Activated CD4-positive, alpha-beta memory T cell treated with anti-CD3 and anti-CD28 coated beads, Interleukin-2, amount 10 ng/mL, durations not matched to agents 7 days and 5 days (primary cell): ENCODE results near the gene ITGA7. TPM values are rescaled to one million over a fixed set of nuclear protein-coding genes. Genes with fewer than 3 reads are reported as not detected.

Experiments used
- CTCF ChIA-PET: fragments of 350-600 bp; sonication (Branson Sonifier 250); formaldehyde crosslinking; loops from one replicate; lab custom pipeline; 2021; ENCODE audit warnings: antibody characterized with exemption, inconsistent platforms; lab: Charles Lee
- POLR2A ChIA-PET: fragments of 350-600 bp; sonication (Branson Sonifier 250); formaldehyde crosslinking; loops from one replicate; lab custom pipeline; 2021; ENCODE audit warnings: antibody characterized with exemption; lab: Charles Lee
- DNase-seq: peaks from one replicate; pipeline ENCODE4 v3.0.0-alpha.2; 2020
- H3K27ac Mint-ChIP-seq: one replicate; pipeline ENCODE4 v1.8.0; 2021; ENCODE audit warnings: mild to moderate bottlenecking, mixed read lengths
- H3K27me3 Mint-ChIP-seq: one replicate; pipeline ENCODE4 v1.8.0; 2021; ENCODE audit warnings: mixed read lengths
- H3K36me3 Mint-ChIP-seq: one replicate; pipeline ENCODE4 v1.8.0; 2021; ENCODE audit warnings: low read depth, mixed read lengths
- H3K4me1 Mint-ChIP-seq: one replicate; pipeline ENCODE4 v1.8.0; 2021; ENCODE audit warnings: mixed read lengths
- H3K4me3 Mint-ChIP-seq: one replicate; pipeline ENCODE4 v1.8.0; 2021; ENCODE audit warnings: mild to moderate bottlenecking, mixed read lengths
- H3K9me3 Mint-ChIP-seq: one replicate; pipeline ENCODE4 v1.8.0; 2021; ENCODE audit warnings: mixed read lengths
- total RNA-seq, 2 experiments: library from RNA; stranded (reverse); gene quantifications; one replicate each; pipeline ENCODE4 v1.2.3, GENCODE V29; 2021

The ITGA7 gene
- total RNA-seq, 2 experiments from 2014 or later = 1.9 to 2.0 TPM

DNA sequence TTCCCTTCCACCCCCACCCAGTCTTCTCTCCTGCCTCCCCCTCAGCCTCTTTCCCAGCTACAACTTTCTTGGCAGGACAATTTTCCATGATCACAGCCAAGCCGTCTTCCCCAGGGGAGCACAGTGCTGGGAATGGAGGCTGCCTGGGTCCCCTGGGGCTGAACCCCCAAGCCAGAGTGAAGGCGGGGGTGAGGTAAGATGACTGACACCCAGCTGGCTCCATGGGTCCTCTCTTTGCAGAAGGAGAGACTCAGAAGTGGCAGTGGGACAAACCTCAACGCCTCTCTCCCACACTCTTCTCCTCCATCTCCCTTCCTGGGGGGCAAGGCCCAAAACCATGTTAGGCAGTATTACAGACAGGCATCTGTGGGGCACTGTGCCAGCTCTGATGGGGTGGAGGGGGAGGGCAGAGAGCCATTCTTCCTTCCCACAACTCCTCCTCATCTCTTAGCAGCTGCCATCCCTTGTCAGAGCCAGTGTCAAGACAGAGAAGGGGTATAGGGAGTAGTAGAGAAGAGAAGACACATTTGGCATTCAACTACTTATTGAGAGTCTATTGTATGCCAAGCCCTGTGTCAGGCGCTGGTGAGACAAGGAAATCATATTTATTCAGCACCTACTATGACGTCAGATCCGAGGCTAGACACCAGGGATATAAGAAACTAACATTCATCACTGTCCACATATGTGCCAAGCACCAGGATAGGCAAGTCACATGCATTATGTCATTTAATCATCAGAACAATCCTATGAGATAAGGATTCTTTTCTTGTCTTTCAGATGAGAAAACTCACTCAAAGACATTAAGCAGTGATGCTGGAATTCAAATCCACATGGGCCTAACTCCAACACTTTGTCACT, 3.6 kb downstream of the ITGA7 start:
- no peaks in the 10 kb centered on the region for H3K9me3 Mint-ChIP-seq
- H3K27me3 Mint-ChIP-seq = peaks cover 23% of the 10 kb centered on the region
- peaks cover 17% of the 10 kb centered on the region for H3K4me1 Mint-ChIP-seq
- no peaks in the 10 kb centered on the region for H3K36me3 Mint-ChIP-seq
- no peak overlapping the region for H3K27ac Mint-ChIP-seq
- ChIA-PET POLR2A (no interaction called here), CTCF (no interaction called here)
- no peak for DNase-seq
- H3K4me3 Mint-ChIP-seq = no peak overlapping the region

- ChIA-PET CTCF (no interaction called here), POLR2A (no interaction called here)
- peaks cover 9% of the 10 kb centered on the region for H3K4me1 Mint-ChIP-seq
Observed at GRCh38 chr12:55703288-55703687, 4.4 kb downstream of the ITGA7 start.

GRCh38 chr12:55702861-55703260, 4.8 kb downstream of the ITGA7 start:
- peaks cover 13% of the 10 kb centered on the region for H3K27me3 Mint-ChIP-seq
- DNase-seq = no peak
- no peaks in the 10 kb centered on the region for H3K36me3 Mint-ChIP-seq
- no peaks in the 10 kb centered on the region for H3K9me3 Mint-ChIP-seq
- H3K4me1 Mint-ChIP-seq = peaks cover 5% of the 10 kb centered on the region
- ChIA-PET POLR2A (no interaction called here), CTCF (no interaction called here)
- H3K27ac Mint-ChIP-seq = no peak overlapping the region
- H3K4me3 Mint-ChIP-seq = no peak overlapping the region

More at GRCh38 chr12:55703288-55703687, 4.4 kb downstream of the ITGA7 start:
- Mint-ChIP-seq H3K9me3 (no peaks in the 10 kb centered on the region), H3K27ac (no peak overlapping the region), H3K27me3 (peaks cover 16% of the 10 kb centered on the region), H3K4me3 (no peak overlapping the region), H3K36me3 (no peaks in the 10 kb centered on the region)
- DNase-seq = no peak

DNA sequence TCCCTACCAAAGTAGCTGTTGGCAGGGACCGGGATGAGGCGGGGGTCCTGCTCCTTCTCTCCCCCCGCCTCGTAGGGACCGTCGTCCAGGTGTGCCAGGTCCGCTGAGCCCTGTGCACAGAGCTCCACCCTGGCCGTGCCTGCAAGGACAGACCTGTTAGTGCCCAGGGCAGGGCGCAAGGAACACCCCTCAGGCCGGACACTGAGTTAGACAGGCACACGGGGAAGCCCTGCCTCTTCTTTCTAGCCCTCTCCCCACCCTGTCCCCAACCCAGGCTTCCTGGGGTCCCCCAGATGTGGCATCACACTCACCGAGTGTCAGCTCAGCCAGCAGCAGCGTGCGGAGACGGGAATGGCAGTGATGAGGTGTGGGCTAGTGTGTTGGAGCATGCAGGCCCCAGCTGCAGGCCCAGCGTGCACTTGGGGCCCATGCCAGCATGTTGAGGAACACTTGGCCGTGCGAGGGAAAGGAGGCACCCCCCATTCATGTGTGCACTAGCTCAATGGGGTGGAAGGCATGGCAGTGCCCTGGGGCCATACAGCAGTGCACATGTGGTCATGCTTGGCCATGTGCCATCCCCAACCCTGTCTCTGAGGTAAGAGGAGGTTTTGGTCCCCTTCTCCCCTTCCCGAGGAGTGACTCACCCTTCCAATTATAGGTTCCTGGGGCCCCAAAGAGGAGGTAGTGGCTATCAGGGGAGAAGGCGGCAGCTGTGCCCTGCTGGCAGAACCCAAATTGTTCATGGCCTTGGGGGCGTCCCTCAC, 7.3 kb downstream of the ITGA7 start:
- CTCF ChIA-PET = no interaction called here

GRCh38 chr12:55699471-55700055, 8.1 kb downstream of the ITGA7 start:
- Mint-ChIP-seq H3K4me3 (no peak overlapping the region), H3K27ac (no peak overlapping the region), H3K9me3 (no peaks in the 10 kb centered on the region), H3K36me3 (no peaks in the 10 kb centered on the region), H3K27me3 (peaks cover 1% of the 10 kb centered on the region), H3K4me1 (no peaks in the 10 kb centered on the region)
- no peak for DNase-seq
- POLR2A ChIA-PET = no interaction called here
- CTCF ChIA-PET = no interaction called here

More for the DNA sequence above, 7.3 kb downstream of the ITGA7 start:
- Mint-ChIP-seq H3K9me3 (no peaks in the 10 kb centered on the region), H3K27ac (no peak overlapping the region), H3K27me3 (peaks cover 3% of the 10 kb centered on the region), H3K4me1 (no peaks in the 10 kb centered on the region), H3K36me3 (no peaks in the 10 kb centered on the region), H3K4me3 (no peak overlapping the region)
- DNase-seq = no peak
- POLR2A ChIA-PET = no interaction called here

DNA sequence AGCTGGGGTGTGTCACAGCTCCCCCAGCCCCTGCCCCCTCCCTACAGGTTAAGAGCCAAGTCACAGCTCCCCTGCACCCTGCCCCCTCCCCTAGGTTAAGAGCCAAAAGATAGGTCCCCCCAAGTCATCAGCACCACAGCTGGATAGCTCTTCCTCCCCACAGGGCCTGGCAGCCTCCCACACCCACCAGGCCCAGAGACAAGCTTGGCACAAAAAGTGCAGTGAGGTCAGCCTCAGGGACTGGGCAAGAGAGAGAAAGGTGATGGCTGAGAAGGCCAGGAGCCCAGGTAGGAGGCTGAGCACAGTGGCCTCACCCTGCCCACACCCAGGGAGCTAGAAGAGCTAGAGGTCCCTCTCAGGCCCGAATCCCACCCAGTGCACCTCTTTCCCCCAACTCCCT, 8.7 kb downstream of the ITGA7 start:
- Mint-ChIP-seq H3K9me3 (no peaks in the 10 kb centered on the region), H3K4me3 (no peak overlapping the region), H3K27me3 (no peaks in the 10 kb centered on the region), H3K27ac (no peak overlapping the region), H3K36me3 (no peaks in the 10 kb centered on the region), H3K4me1 (no peaks in the 10 kb centered on the region)
- POLR2A ChIA-PET = no interaction called here
- CTCF ChIA-PET = no interaction called here
- DNase-seq = no peak

DNA sequence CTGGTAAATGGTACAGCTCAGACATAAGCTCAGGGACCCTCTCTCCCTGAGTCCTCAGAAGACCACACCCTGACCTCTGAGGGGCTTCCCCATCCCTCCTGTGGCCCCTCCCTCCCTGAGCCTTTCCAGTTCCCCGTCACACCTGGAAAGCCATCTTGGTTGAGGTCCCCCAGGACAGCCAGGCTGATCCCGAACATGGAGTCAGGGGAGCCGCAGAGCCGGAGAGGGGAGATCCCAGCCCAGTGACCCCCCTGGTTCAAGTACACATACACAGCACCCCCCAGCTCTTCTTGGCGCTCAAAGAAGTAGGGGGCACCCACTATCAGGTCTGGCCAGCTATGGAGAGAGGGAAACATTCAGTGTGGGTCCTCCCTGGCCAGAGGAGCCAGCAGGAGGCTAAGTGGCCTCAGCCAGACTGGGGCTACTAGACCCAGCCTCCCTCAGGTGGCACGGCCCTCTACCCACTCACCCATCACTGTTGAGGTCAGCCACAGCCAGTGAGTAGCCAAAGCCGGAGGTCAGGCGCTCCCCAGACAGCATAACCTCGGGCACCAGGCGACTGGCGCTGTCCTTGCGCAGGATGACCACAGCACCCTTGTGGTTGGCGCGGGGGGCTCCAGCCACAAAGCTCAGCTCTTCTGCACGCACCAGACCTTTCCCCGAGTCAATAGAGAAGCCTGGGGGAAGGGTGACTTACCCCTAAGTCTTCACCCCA, 9.3 kb downstream of the ITGA7 start:
- no peak for DNase-seq
- Mint-ChIP-seq H3K36me3 (no peaks in the 10 kb centered on the region), H3K27ac (no peak overlapping the region), H3K4me3 (no peak overlapping the region), H3K4me1 (no peaks in the 10 kb centered on the region), H3K27me3 (no peaks in the 10 kb centered on the region), H3K9me3 (no peaks in the 10 kb centered on the region)
- ChIA-PET POLR2A (no interaction called here), CTCF (no interaction called here)

- DNase-seq = no peak
- Mint-ChIP-seq H3K27me3 (no peaks in the 10 kb centered on the region), H3K4me3 (no peak overlapping the region), H3K36me3 (no peaks in the 10 kb centered on the region), H3K4me1 (no peaks in the 10 kb centered on the region), H3K9me3 (no peaks in the 10 kb centered on the region), H3K27ac (no peak overlapping the region)
- ChIA-PET POLR2A (no interaction called here), CTCF (no interaction called here)
Observed at GRCh38 chr12:55697686-55698085, 10.0 kb downstream of the ITGA7 start.

DNA sequence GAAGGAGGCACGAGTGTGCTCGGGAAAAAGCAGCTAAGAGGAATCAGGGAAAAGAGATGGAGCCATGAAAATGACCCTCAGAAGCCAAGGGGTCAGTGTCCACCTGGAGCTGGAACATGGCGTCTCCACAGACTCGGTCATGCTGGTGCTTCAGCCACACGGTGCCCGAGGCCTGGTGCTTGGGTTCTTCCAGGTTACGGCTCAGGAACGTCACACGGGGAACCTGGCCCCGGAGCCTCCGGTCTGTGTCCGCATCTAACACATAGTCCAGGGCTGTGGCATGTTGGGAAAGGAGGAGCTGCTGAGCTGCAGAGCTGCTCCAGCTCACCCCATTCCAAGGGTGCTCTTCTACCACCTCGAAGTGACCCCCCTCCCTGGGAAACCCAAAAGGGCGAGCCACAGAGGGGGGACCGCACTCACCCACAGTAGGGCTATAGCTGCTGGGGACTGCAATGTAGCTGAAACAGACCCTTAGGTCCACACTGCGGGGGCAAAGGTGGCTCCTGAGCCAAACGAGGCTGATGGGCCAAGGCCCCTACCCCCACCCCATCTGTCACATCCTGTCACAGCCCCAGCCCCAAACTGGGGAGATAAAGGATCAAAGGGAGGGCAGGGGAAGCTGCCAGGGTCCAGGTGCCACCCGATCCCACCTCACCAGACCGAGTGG, 10.8 kb downstream of the ITGA7 start:
- H3K4me3 Mint-ChIP-seq = no peak overlapping the region
- no peaks in the 10 kb centered on the region for H3K4me1 Mint-ChIP-seq
- H3K27ac Mint-ChIP-seq = no peak overlapping the region
- no peaks in the 10 kb centered on the region for H3K27me3 Mint-ChIP-seq
- no peaks in the 10 kb centered on the region for H3K36me3 Mint-ChIP-seq
- CTCF ChIA-PET = no interaction called here
- DNase-seq = no peak
- H3K9me3 Mint-ChIP-seq = no peaks in the 10 kb centered on the region
- POLR2A ChIA-PET = interaction anchor here (1.1 kb wide), 1 partner anchor 19 kb away, joined by 4 read pairs; the partner anchor contains the start of gene BLOC1S1

GRCh38 chr12:55696141-55696540, 11.6 kb downstream of the ITGA7 start:
- ChIA-PET CTCF (interaction anchor here (0.9 to 1.2 kb wide), 2 partner anchors 9 to 40 kb away, joined by 3 to 5 read pairs; no protein-coding TSS in a partner anchor), POLR2A (interaction anchor here (1.1 kb wide), 1 partner anchor 20 kb away, joined by 4 read pairs; the partner anchor contains the start of gene BLOC1S1)
- H3K9me3 Mint-ChIP-seq = no peaks in the 10 kb centered on the region
- no peak overlapping the region for H3K4me3 Mint-ChIP-seq
- H3K27ac Mint-ChIP-seq = no peak overlapping the region
- no peaks in the 10 kb centered on the region for H3K36me3 Mint-ChIP-seq
- DNase-seq = no peak
- no peaks in the 10 kb centered on the region for H3K4me1 Mint-ChIP-seq
- no peaks in the 10 kb centered on the region for H3K27me3 Mint-ChIP-seq

GRCh38 chr12:55695349-55695748, 12.4 kb downstream of the ITGA7 start:
- no peaks in the 10 kb centered on the region for H3K36me3 Mint-ChIP-seq
- CTCF ChIA-PET = interaction anchor here (0.9 to 1.2 kb wide), 2 partner anchors 10 to 39 kb away, joined by 3 to 5 read pairs; no protein-coding TSS in a partner anchor
- no peak overlapping the region for H3K4me3 Mint-ChIP-seq
- no peaks in the 10 kb centered on the region for H3K27me3 Mint-ChIP-seq
- no peaks in the 10 kb centered on the region for H3K4me1 Mint-ChIP-seq
- no peaks in the 10 kb centered on the region for H3K9me3 Mint-ChIP-seq
- DNase-seq = no peak
- POLR2A ChIA-PET = no interaction called here
- no peak overlapping the region for H3K27ac Mint-ChIP-seq

GRCh38 chr12:55694651-55695050, 13.1 kb downstream of the ITGA7 start:
- DNase-seq = no peak

More at GRCh38 chr12:55694651-55695050, 13.1 kb downstream of the ITGA7 start:
- no peak overlapping the region for H3K27ac Mint-ChIP-seq
- H3K4me1 Mint-ChIP-seq = no peaks in the 10 kb centered on the region
- H3K4me3 Mint-ChIP-seq = no peak overlapping the region
- CTCF ChIA-PET = no interaction called here
- no peaks in the 10 kb centered on the region for H3K9me3 Mint-ChIP-seq
- POLR2A ChIA-PET = no interaction called here
- no peaks in the 10 kb centered on the region for H3K36me3 Mint-ChIP-seq
- H3K27me3 Mint-ChIP-seq = no peaks in the 10 kb centered on the region
